Activated T-cell treated with anti-CD3 and anti-CD28 coated beads, Interleukin-2, amount 50 U/mL, for 1 hour (primary cell): Measurements from ENCODE around the gene C2CD3.

ENCODE experiments used
- DNase-seq: peaks from one replicate; pipeline ENCODE4 v3.0.0-alpha.2; 2020

The C2CD3 gene

GRCh38 chr11:73978576-73979086, 192.2 kb downstream of the C2CD3 start:
- no peak for DNase-seq

- DNase-seq: no peak
Observed at GRCh38 chr11:73977856-73978519, 192.8 kb downstream of the C2CD3 start.

GRCh38 chr11:73976451-73977151, 194.2 kb downstream of the C2CD3 start:
- no peak for DNase-seq

GRCh38 chr11:73975479-73975757, 195.4 kb downstream of the C2CD3 start:
- DNase-seq: no peak

- no peak for DNase-seq
Observed at GRCh38 chr11:73974604-73975478, 196.0 kb downstream of the C2CD3 start.

GRCh38 chr11:73972620-73973449, 198.0 kb downstream of the C2CD3 start:
- peak; percentile 49 for DNase-seq

- peak; percentile 56 for DNase-seq
Observed at GRCh38 chr11:73972187-73972586, 198.6 kb downstream of the C2CD3 start.

GRCh38 chr11:73971175-73971719, 199.6 kb downstream of the C2CD3 start:
- DNase-seq: peak; percentile 60

GRCh38 chr11:73969991-73970800, 200.6 kb downstream of the C2CD3 start:
- DNase-seq: peak; percentile 63

GRCh38 chr11:73969091-73969490, 201.7 kb downstream of the C2CD3 start:
- DNase-seq: no peak

- no peak for DNase-seq
Observed at GRCh38 chr11:73968356-73968966, 202.3 kb downstream of the C2CD3 start.

GRCh38 chr11:73965764-73966121, 205.1 kb downstream of the C2CD3 start:
- no peak for DNase-seq

GRCh38 chr11:73965076-73965763, 205.6 kb downstream of the C2CD3 start:
- DNase-seq: no peak

GRCh38 chr11:73963861-73964260, 206.9 kb downstream of the C2CD3 start:
- DNase-seq: no peak
